ENCODE results near the gene COL10A1. TPM values are rescaled to one million over a fixed set of nuclear protein-coding genes. Genes with fewer than 3 reads are reported as not detected.

COL10A1 gene
- total RNA-seq, 1 donor from 2014 or later, result not detected

DNA sequence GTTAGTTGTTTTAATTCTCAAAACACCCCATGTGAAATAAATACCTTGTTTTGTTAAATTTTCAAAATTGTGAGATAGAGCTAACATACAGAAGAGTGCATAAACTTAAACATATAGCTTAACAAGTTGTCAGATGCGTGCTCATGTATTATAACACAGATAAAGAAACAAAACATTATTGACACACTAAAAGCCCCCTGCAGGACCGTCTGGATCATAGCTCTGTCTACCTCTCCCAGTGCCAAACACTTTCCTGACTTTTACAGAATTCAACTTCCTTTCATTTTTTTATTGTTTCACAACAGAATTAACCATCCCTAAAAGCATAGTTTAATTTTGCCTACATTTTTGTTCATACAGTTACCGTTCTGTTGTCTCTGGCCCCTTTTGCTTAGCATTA, 47.4 kb downstream of the COL10A1 start:
- peaks cover 7% of the 10 kb centered on the region for H3K4me1 ChIP-seq (ENCODE audit: insufficient read depth, low read length)
- H3K4me3 ChIP-seq (ENCODE audit: insufficient read depth, low read depth, low read length), result no peak overlapping the region
- no peak overlapping the region for H3K9ac ChIP-seq (ENCODE audit: low read length)
- H3K4me3 Mint-ChIP-seq (ENCODE audit: unreplicated experiment), result no peak overlapping the region
- H3K79me2 ChIP-seq (ENCODE audit: insufficient read depth, low read length), result no peaks in the 10 kb centered on the region
- no peak for TF ChIP-seq EZH2 (IDR thresholded peaks at IDR 0.05; ENCODE audit: insufficient read depth, low read length)
- TF ChIP-seq, protein P1, sequence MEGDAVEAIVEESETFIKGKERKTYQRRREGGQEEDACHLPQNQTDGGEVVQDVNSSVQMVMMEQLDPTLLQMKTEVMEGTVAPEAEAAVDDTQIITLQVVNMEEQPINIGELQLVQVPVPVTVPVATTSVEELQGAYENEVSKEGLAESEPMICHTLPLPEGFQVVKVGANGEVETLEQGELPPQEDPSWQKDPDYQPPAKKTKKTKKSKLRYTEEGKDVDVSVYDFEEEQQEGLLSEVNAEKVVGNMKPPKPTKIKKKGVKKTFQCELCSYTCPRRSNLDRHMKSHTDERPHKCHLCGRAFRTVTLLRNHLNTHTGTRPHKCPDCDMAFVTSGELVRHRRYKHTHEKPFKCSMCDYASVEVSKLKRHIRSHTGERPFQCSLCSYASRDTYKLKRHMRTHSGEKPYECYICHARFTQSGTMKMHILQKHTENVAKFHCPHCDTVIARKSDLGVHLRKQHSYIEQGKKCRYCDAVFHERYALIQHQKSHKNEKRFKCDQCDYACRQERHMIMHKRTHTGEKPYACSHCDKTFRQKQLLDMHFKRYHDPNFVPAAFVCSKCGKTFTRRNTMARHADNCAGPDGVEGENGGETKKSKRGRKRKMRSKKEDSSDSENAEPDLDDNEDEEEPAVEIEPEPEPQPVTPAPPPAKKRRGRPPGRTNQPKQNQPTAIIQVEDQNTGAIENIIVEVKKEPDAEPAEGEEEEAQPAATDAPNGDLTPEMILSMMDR (IDR thresholded peaks at IDR 0.05; ENCODE audit: insufficient read depth, low read depth, low read length), result no peak
- H3K27me3 ChIP-seq (ENCODE audit: insufficient read depth, low read length), result no peaks in the 10 kb centered on the region
- H2AFZ ChIP-seq (ENCODE audit: low read depth, low read length), result no peak overlapping the region
- DNase-seq (ENCODE audit: low read depth), result no peak
- H3K27ac Mint-ChIP-seq (ENCODE audit: unreplicated experiment), result no peak overlapping the region
- H3K9me3 ChIP-seq (ENCODE audit: insufficient read depth, low read depth, low read length), result no peaks in the 10 kb centered on the region
- H3K4me1 Mint-ChIP-seq (ENCODE audit: low read depth, unreplicated experiment), result peaks cover 3% of the 10 kb centered on the region
- FAIRE-seq, result peak; percentile 20
- H3K36me3 ChIP-seq (ENCODE audit: insufficient read depth, low read length), result no peaks in the 10 kb centered on the region
- H3K27me3 Mint-ChIP-seq (ENCODE audit: low read depth, unreplicated experiment), result no peaks in the 10 kb centered on the region
- H3K27ac ChIP-seq (ENCODE audit: low read depth, low read length), result no peak overlapping the region
- no peaks in the 10 kb centered on the region for H4K20me1 ChIP-seq (ENCODE audit: insufficient read depth, low read length)
- H3K36me3 Mint-ChIP-seq (ENCODE audit: low read depth, unreplicated experiment), result no peaks in the 10 kb centered on the region
- no peak overlapping the region for H3K4me2 ChIP-seq (ENCODE audit: low read length)
- H3K9me3 Mint-ChIP-seq (ENCODE audit: unreplicated experiment), result no peaks in the 10 kb centered on the region

DNA sequence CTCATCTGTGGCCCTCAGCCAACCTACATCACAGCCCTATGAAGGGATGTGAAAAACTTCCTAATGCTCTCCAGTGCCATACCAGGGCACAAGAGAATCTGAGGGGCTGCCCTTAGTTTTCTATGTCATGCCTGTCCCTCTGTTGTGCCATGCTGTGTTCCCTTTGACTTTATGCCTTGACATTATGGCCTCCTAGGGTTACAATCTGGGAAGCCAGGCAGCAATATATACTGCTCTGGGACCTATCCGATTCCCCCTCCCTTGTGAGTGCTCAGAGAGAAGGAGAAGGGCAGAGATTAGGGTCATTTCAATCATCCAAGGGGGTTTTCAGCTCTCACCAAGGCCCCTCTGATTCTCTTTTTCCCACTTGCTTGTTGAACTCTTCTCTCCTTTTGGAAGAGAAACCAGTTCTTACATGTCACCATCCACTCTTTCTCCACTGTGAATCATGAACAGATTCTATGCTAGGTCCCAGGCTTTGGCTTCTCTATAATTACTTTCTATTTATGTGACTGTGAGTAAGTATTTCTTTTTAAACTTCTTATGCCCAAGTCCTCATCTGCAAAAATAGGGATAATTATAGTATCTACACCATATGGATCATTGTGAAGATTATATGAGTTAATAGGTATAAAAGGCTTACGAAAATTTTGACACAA, 51.1 kb downstream of the COL10A1 start:
- H3K4me3 Mint-ChIP-seq (ENCODE audit: unreplicated experiment), result no peak overlapping the region
- no peaks in the 10 kb centered on the region for H3K27me3 Mint-ChIP-seq (ENCODE audit: low read depth, unreplicated experiment)
- H3K36me3 Mint-ChIP-seq (ENCODE audit: low read depth, unreplicated experiment), result no peaks in the 10 kb centered on the region
- H3K4me1 Mint-ChIP-seq (ENCODE audit: low read depth, unreplicated experiment), result peaks cover 4% of the 10 kb centered on the region
- no peaks in the 10 kb centered on the region for H3K9me3 Mint-ChIP-seq (ENCODE audit: unreplicated experiment)
- DNase-seq (ENCODE audit: low read depth) (no peak), FAIRE-seq (no peak)
- no peaks in the 10 kb centered on the region for H4K20me1 ChIP-seq (ENCODE audit: insufficient read depth, low read length)
- no peak overlapping the region for H3K27ac Mint-ChIP-seq (ENCODE audit: unreplicated experiment)
- TF ChIP-seq, protein P1 (IDR thresholded peaks at IDR 0.05; ENCODE audit: insufficient read depth, low read depth, low read length), result no peak
- TF ChIP-seq EZH2 (IDR thresholded peaks at IDR 0.05; ENCODE audit: insufficient read depth, low read length), result no peak
- H3K27me3 ChIP-seq (ENCODE audit: insufficient read depth, low read length), result no peaks in the 10 kb centered on the region
- no peak overlapping the region for H3K9ac ChIP-seq (ENCODE audit: low read length)
- no peak overlapping the region for H3K4me2 ChIP-seq (ENCODE audit: low read length)
- no peaks in the 10 kb centered on the region for H3K9me3 ChIP-seq (ENCODE audit: insufficient read depth, low read depth, low read length)
- H3K4me1 ChIP-seq (ENCODE audit: insufficient read depth, low read length), result peaks cover 7% of the 10 kb centered on the region
- H3K79me2 ChIP-seq (ENCODE audit: insufficient read depth, low read length), result no peaks in the 10 kb centered on the region
- H3K27ac ChIP-seq (ENCODE audit: low read depth, low read length), result no peak overlapping the region
- no peak overlapping the region for H2AFZ ChIP-seq (ENCODE audit: low read depth, low read length)
- H3K36me3 ChIP-seq (ENCODE audit: insufficient read depth, low read length), result no peaks in the 10 kb centered on the region
- no peak overlapping the region for H3K4me3 ChIP-seq (ENCODE audit: insufficient read depth, low read depth, low read length)

DNA sequence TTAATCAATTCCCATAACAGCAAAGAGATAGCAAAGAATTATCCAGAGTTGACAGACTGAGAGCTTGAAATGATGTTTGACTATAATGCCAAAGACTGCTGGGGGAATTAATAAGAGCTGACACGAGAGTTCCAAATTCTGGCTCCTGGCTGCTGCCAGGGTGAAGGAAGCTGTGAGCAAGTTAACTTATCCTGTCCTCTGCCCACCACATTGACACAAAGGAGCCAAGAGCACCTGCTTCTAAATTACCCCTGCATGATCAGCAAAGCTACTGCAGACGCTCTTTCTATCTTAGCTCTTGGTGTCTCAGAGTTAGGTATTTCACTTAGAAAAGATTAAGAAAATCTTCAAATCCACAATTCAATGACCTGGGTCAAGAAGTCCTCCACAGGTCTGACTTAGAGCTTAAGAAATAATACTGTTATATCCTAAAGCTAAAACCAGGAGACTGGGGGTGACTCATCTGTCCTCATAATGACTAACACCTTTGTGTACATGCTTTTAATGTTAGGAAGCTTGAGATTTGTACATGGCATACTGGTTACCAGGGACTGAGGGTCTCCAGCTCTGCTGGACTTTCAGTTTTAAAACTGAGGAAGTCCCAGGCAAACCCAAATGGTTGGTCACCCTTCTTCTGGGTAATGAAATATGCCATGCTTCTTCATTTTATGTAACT, 52.0 kb downstream of the COL10A1 start:
- H3K36me3 ChIP-seq (ENCODE audit: insufficient read depth, low read length), result no peaks in the 10 kb centered on the region
- H3K4me3 Mint-ChIP-seq (ENCODE audit: unreplicated experiment), result no peak overlapping the region
- H3K4me1 ChIP-seq (ENCODE audit: insufficient read depth, low read length), result peaks cover 7% of the 10 kb centered on the region
- no peak overlapping the region for H2AFZ ChIP-seq (ENCODE audit: low read depth, low read length)
- peaks cover 4% of the 10 kb centered on the region for H3K4me1 Mint-ChIP-seq (ENCODE audit: low read depth, unreplicated experiment)
- H3K4me3 ChIP-seq (ENCODE audit: insufficient read depth, low read depth, low read length), result no peak overlapping the region
- H3K27ac ChIP-seq (ENCODE audit: low read depth, low read length), result no peak overlapping the region
- H3K27me3 ChIP-seq (ENCODE audit: insufficient read depth, low read length), result no peaks in the 10 kb centered on the region
- H3K27ac Mint-ChIP-seq (ENCODE audit: unreplicated experiment), result no peak overlapping the region
- H3K9me3 Mint-ChIP-seq (ENCODE audit: unreplicated experiment), result no peaks in the 10 kb centered on the region
- no peak overlapping the region for H3K9ac ChIP-seq (ENCODE audit: low read length)
- H3K79me2 ChIP-seq (ENCODE audit: insufficient read depth, low read length), result no peaks in the 10 kb centered on the region
- H3K27me3 Mint-ChIP-seq (ENCODE audit: low read depth, unreplicated experiment), result no peaks in the 10 kb centered on the region
- FAIRE-seq (no peak), DNase-seq (ENCODE audit: low read depth) (peak; percentile 59)
- H3K9me3 ChIP-seq (ENCODE audit: insufficient read depth, low read depth, low read length), result no peaks in the 10 kb centered on the region
- no peaks in the 10 kb centered on the region for H4K20me1 ChIP-seq (ENCODE audit: insufficient read depth, low read length)
- peak overlapping the region; percentile 30 for H3K4me2 ChIP-seq (ENCODE audit: low read length)
- no peaks in the 10 kb centered on the region for H3K36me3 Mint-ChIP-seq (ENCODE audit: low read depth, unreplicated experiment)
- TF ChIP-seq, protein P1 (IDR thresholded peaks at IDR 0.05; ENCODE audit: insufficient read depth, low read depth, low read length), result no peak
- no peak for TF ChIP-seq EZH2 (IDR thresholded peaks at IDR 0.05; ENCODE audit: insufficient read depth, low read length)

Measured in astrocyte (in vitro differentiated cells and primary cell).